H9 (cell line): ENCODE measurements around the gene C3orf85. TPM values are rescaled to one million over a fixed set of nuclear protein-coding genes. Genes with fewer than 3 reads are reported as not detected.

Experiments
- DNase-seq: peaks from one replicate; pipeline ENCODE4 v3.0.0-alpha.2; 2017
- H2AFZ ChIP-seq: one replicate; pipeline ENCODE4 v1.6.1; 2013; ENCODE audit warnings: mild to moderate bottlenecking, low read length, control low read depth, moderate library complexity
- H2AK5ac ChIP-seq: 2 replicates; pipeline ENCODE4 v1.6.1; 2013; ENCODE audit warnings: low read length, control low read depth, mixed read lengths; ENCODE audit not compliant: insufficient read length
- H2BK120ac ChIP-seq: one replicate; pipeline ENCODE4 v1.6.1; 2013; ENCODE audit warnings: low read depth, mild to moderate bottlenecking, low read length, control low read depth, inconsistent platforms; ENCODE audit not compliant: poor library complexity, severe bottlenecking
- H2BK12ac ChIP-seq: 2 replicates; pipeline ENCODE4 v1.6.1; 2013; ENCODE audit warnings: low read length, control low read depth, mixed read lengths, low read depth; ENCODE audit not compliant: insufficient read length
- H2BK15ac ChIP-seq: 2 replicates; pipeline ENCODE4 v1.6.1; 2013; ENCODE audit warnings: low read depth, low read length, control low read depth
- H2BK20ac ChIP-seq: one replicate; pipeline ENCODE4 v1.6.1; 2013; ENCODE audit warnings: low read depth, mild to moderate bottlenecking, low read length, control low read depth, inconsistent platforms; ENCODE audit not compliant: poor library complexity, severe bottlenecking
- H2BK5ac ChIP-seq: 2 replicates; pipeline ENCODE4 v1.6.1; 2013; ENCODE audit warnings: low read length, control low read depth, mixed read lengths; ENCODE audit not compliant: insufficient read length
- H3K14ac ChIP-seq: 2 replicates; pipeline ENCODE4 v1.6.1; 2013; ENCODE audit warnings: low read length, control low read depth; ENCODE audit not compliant: insufficient read depth
- H3K18ac ChIP-seq: 2 replicates; pipeline ENCODE4 v1.6.1; 2013; ENCODE audit warnings: low read depth, mild to moderate bottlenecking, mixed read lengths, low read length, control low read depth; ENCODE audit not compliant: insufficient read length
- H3K23ac ChIP-seq: 2 replicates; pipeline ENCODE4 v1.6.1; 2013; ENCODE audit warnings: low read length, control low read depth, mixed read lengths, low read depth; ENCODE audit not compliant: insufficient read length
- H3K23me2 ChIP-seq: 2 replicates; pipeline ENCODE4 v1.6.1; 2013; ENCODE audit warnings: low read depth, mild to moderate bottlenecking, mixed read lengths, low read length, control low read depth; ENCODE audit not compliant: insufficient read length, poor library complexity, severe bottlenecking
- H3K27ac ChIP-seq: 2 replicates; pipeline ENCODE4 v1.5.1; 2013; ENCODE audit warnings: low read length, control low read depth, mixed read lengths, low read depth; ENCODE audit not compliant: insufficient read length
- H3K27me3 ChIP-seq: 2 replicates; pipeline ENCODE4 v1.6.1; 2013; ENCODE audit warnings: low read length, control low read depth, inconsistent platforms; ENCODE audit not compliant: insufficient read depth
- H3K4ac ChIP-seq: 2 replicates; pipeline ENCODE4 v1.6.1; 2013; ENCODE audit warnings: low read depth, mild to moderate bottlenecking, control low read depth, inconsistent platforms, low read length, moderate library complexity
- H3K4me1 ChIP-seq: 2 replicates; pipeline ENCODE4 v1.6.1; 2013; ENCODE audit warnings: low read length, control low read depth, inconsistent platforms; ENCODE audit not compliant: insufficient read depth
- H3K4me2 ChIP-seq: 2 replicates; pipeline ENCODE4 v1.6.1; 2013; ENCODE audit warnings: low read length, control low read depth, mixed read lengths; ENCODE audit not compliant: insufficient read length, insufficient read depth
- H3K56ac ChIP-seq: 2 replicates; pipeline ENCODE4 v1.6.1; 2013; ENCODE audit warnings: low read depth, mild to moderate bottlenecking, mixed read lengths, low read length, control low read depth; ENCODE audit not compliant: insufficient read length
- H3K79me1 ChIP-seq: 2 replicates; pipeline ENCODE4 v1.6.1; 2013; ENCODE audit warnings: low read depth, mild to moderate bottlenecking, moderate library complexity, low read length, control low read depth, inconsistent platforms; ENCODE audit not compliant: insufficient read depth, poor library complexity, severe bottlenecking
- H3K79me2 ChIP-seq: 2 replicates; pipeline ENCODE4 v1.6.1; 2013; ENCODE audit warnings: low read length, control low read depth, inconsistent platforms; ENCODE audit not compliant: insufficient read depth
- H3K9ac ChIP-seq: 2 replicates; pipeline ENCODE4 v1.6.1; 2013; ENCODE audit warnings: low read length, control low read depth, mixed read lengths; ENCODE audit not compliant: insufficient read length; ENCODE audit errors: extremely low read depth
- H3K9me3 ChIP-seq: one replicate; pipeline ENCODE4 v1.6.1; 2013; ENCODE audit warnings: low read depth, low read length, inconsistent platforms; ENCODE audit not compliant: control insufficient read depth
- H3T11ph ChIP-seq: one replicate; pipeline ENCODE4 v1.6.1; 2013; ENCODE audit warnings: mild to moderate bottlenecking, low read length, control low read depth, inconsistent platforms
- H4K20me1 ChIP-seq: one replicate; pipeline ENCODE4 v1.6.1; 2013; ENCODE audit not compliant: control insufficient read depth, insufficient read length, insufficient read depth
- H4K5ac ChIP-seq: 2 replicates; pipeline ENCODE4 v1.6.1; 2013; ENCODE audit warnings: low read depth, mild to moderate bottlenecking, mixed read lengths, low read length, control low read depth; ENCODE audit not compliant: insufficient read length
- H4K8ac ChIP-seq: replicated peaks from 2 replicates; pipeline ENCODE4 v1.6.1; 2013; ENCODE audit warnings: low read length, control low read depth, mixed read lengths, low read depth; ENCODE audit not compliant: insufficient read length
- H4K91ac ChIP-seq: 2 replicates; pipeline ENCODE4 v1.6.1; 2013; ENCODE audit warnings: low read depth, mild to moderate bottlenecking, moderate library complexity, mixed read lengths, low read length, control low read depth; ENCODE audit not compliant: insufficient read length
- H3K27ac Mint-ChIP-seq, 3 experiments: 2 replicates in 2 of 3; 3 replicates in 1 of 3; pipeline ENCODE4 v1.8.0; 2020 to 2021; ENCODE audit warnings: mixed read lengths in 3 of 3, mild to moderate bottlenecking in 1 of 3, moderate library complexity in 1 of 3
- H3K27me3 Mint-ChIP-seq: 2 replicates; pipeline ENCODE4 v1.8.0; 2021; ENCODE audit warnings: low read depth, mild to moderate bottlenecking, moderate library complexity, mixed read lengths
- H3K36me3 Mint-ChIP-seq, 3 experiments: 2 replicates in 2 of 3; 3 replicates in 1 of 3; pipeline ENCODE4 v1.8.0; 2020 to 2021; ENCODE audit warnings: low read depth in 3 of 3, mixed read lengths in 3 of 3; ENCODE audit not compliant: insufficient read depth in 1 of 3
- H3K4me1 Mint-ChIP-seq, 2 experiments: 2 replicates each; pipeline ENCODE4 v1.8.0; 2020; ENCODE audit warnings: mixed read lengths in 2 of 2
- H3K4me3 Mint-ChIP-seq, 2 experiments: 2 replicates in 1 of 2; 3 replicates in 1 of 2; pipeline ENCODE4 v1.8.0; 2020 to 2021; ENCODE audit warnings: mild to moderate bottlenecking in 2 of 2, mixed read lengths in 2 of 2, moderate library complexity in 1 of 2
- H3K9me3 Mint-ChIP-seq, 2 experiments: 2 replicates in 1 of 2; 3 replicates in 1 of 2; pipeline ENCODE4 v1.8.0; 2020; ENCODE audit warnings: mild to moderate bottlenecking in 2 of 2, mixed read lengths in 2 of 2, moderate library complexity in 1 of 2
- CTCF ChIP-seq: fragments of 200-600 bp; sonication (generic); conservative IDR thresholded peaks from 3 replicates; pipeline ENCODE4 v1.8.0; 2021; ENCODE audit warnings: antibody characterized with exemption, mild to moderate bottlenecking
- WGBS: extraction: QIAGEN DNeasy Blood & Tissue Kit; methylation state at CpG from one replicate; pipeline ENCODE4 v1.1.7; 2013; ENCODE audit warnings: missing lambda C conversion rate, low lambda C conversion rate, mixed read lengths; ENCODE audit not compliant: insufficient read length; ENCODE audit errors: extremely low coverage; 5-methylcytosine and 5-hydroxymethylcytosine counted together
- total RNA-seq: library from RNA; stranded (reverse); gene quantifications from 2 replicates; pipeline ENCODE4 v1.2.1, GENCODE V29; 2021

The C3orf85 gene
- total RNA-seq, 1 experiment from 2014 or later: not detected

GRCh38 chr3:109171479-109171878 is 35.0 kb downstream of the C3orf85 start:
- no peak overlapping the region for H4K5ac ChIP-seq
- H3K36me3 Mint-ChIP-seq: no peaks in the 10 kb centered on the region
- H4K91ac ChIP-seq: no peak overlapping the region
- no peaks in the 10 kb centered on the region for H3K79me2 ChIP-seq
- H3K23ac ChIP-seq: no peak overlapping the region
- H3K27ac ChIP-seq: no peak overlapping the region
- no peak for TF ChIP-seq CTCF
- H3K4me1 ChIP-seq: peaks cover 2% of the 10 kb centered on the region; the same call in 1 of the 2 replicates
- H3K4me3 Mint-ChIP-seq: no peak overlapping the region
- no peaks in the 10 kb centered on the region for H3K27me3 Mint-ChIP-seq
- no peak overlapping the region for H2BK15ac ChIP-seq
- no peaks in the 10 kb centered on the region for H4K20me1 ChIP-seq
- H4K8ac ChIP-seq: no peak overlapping the region
- H2BK20ac ChIP-seq: no peak overlapping the region
- no peak overlapping the region for H3K56ac ChIP-seq
- H3K27ac Mint-ChIP-seq: peak overlapping the region in 2 of 3 experiments; percentile 19 to 40; a peak in 1 of 7 replicates
- H3K9me3 Mint-ChIP-seq: no peaks in the 10 kb centered on the region
- H2BK12ac ChIP-seq: no peak overlapping the region
- no peak for DNase-seq
- H2AK5ac ChIP-seq: no peak overlapping the region
- no peak overlapping the region for H3K4me2 ChIP-seq
- no CpG with 5 or more reads among the region's 3 CpGs for WGBS
- no peak overlapping the region for H2BK120ac ChIP-seq
- no peak overlapping the region for H3T11ph ChIP-seq
- H3K79me1 ChIP-seq: no peaks in the 10 kb centered on the region
- peaks cover 18 to 19% of the 10 kb centered on the region in 2 experiments for H3K4me1 Mint-ChIP-seq
- no peak overlapping the region for H2AFZ ChIP-seq
- H3K9ac ChIP-seq: no peak overlapping the region
- H3K27me3 ChIP-seq: no peaks in the 10 kb centered on the region
- H3K23me2 ChIP-seq: no peaks in the 10 kb centered on the region
- H3K18ac ChIP-seq: no peak overlapping the region
- H3K4ac ChIP-seq: no peak overlapping the region
- no peak overlapping the region for H2BK5ac ChIP-seq
- no peaks in the 10 kb centered on the region for H3K9me3 ChIP-seq
- H3K14ac ChIP-seq: no peak overlapping the region
